HepG2 (cell line): ENCODE results near the gene MAP3K20. TPM values are rescaled to one million over a fixed set of nuclear protein-coding genes. Genes with fewer than 3 reads are reported as not detected.

ENCODE experiments used
- ATAC-seq: fragments of 200-7000 bp; cut with Tn5 transposase; 3 replicates; pipeline ENCODE4 v1.9.1; 2020; ENCODE audit warnings: mild to moderate bottlenecking, moderate library complexity
- BruUV-seq: library from RNA; stranded (reverse); fragments of 400-500 nt; replicated peaks from 2 replicates; lab custom pipeline; 2021; lab: Mats Ljungman, UMichigan
- CTCF ChIA-PET: fragments of 300-600 bp; formaldehyde crosslinking; extraction: SDS; loops from one replicate; lab custom pipeline; 2021; ENCODE audit warnings: low total read pairs, inconsistent platforms, low intra/inter-chr PET ratio; lab: Yijun Ruan, JAX
- POLR2A ChIA-PET: fragments of 350-600 bp; sonication (Branson Sonifier 250); formaldehyde crosslinking; loops from one replicate; lab custom pipeline; 2020; ENCODE audit warnings: antibody characterized with exemption, inconsistent platforms; lab: Yijun Ruan, JAX
- DNase-seq: peaks from one replicate; pipeline ENCODE4 v3.0.0-alpha.2; 2015; ENCODE audit warnings: low spot score
- FAIRE-seq: peaks from 3 replicates; lab custom pipeline; 2011; peaks lifted over from hg19 to GRCh38; lab: Jason Lieb, UNC
- H2AFZ ChIP-seq: one replicate; pipeline ENCODE4 v1.6.1; 2011; ENCODE audit warnings: low read length, inconsistent platforms
- H3K27ac ChIP-seq: fragments of 300-600 bp; 3 replicates; pipeline ENCODE4 v1.8.0; 2011; ENCODE audit warnings: mixed run types, mild to moderate bottlenecking, mixed read lengths, low read length, inconsistent platforms; ENCODE audit not compliant: insufficient read depth; ENCODE audit errors: extremely low read length
- H3K27me3 ChIP-seq, 2 experiments: fragments of 200-600 bp in 1 of 2; 2 replicates in 1 of 2; 3 replicates in 1 of 2; pipeline versions ENCODE4 v1.6.0 to v1.8.0; 2011; ENCODE audit warnings: low read length in 2 of 2, mild to moderate bottlenecking in 2 of 2, moderate library complexity in 2 of 2, inconsistent platforms in 1 of 2; ENCODE audit not compliant: insufficient read depth in 2 of 2, control insufficient read depth in 1 of 2
- H3K36me3 ChIP-seq, 2 experiments: fragments of 200-600 bp in 1 of 2; replicated peaks in 1 of 2; 2 replicates in 1 of 2; 3 replicates in 1 of 2; pipeline versions ENCODE4 v1.5.1 to v1.8.0; 2011; ENCODE audit warnings: low read length in 2 of 2, inconsistent platforms in 1 of 2; ENCODE audit not compliant: insufficient read depth in 2 of 2, control insufficient read depth in 1 of 2
- H3K4me1 ChIP-seq: 2 replicates; pipeline ENCODE4 v1.5.1; 2012; ENCODE audit warnings: low read length, inconsistent platforms; ENCODE audit not compliant: insufficient read depth
- H3K4me2 ChIP-seq: 2 replicates; pipeline ENCODE4 v1.6.0; 2011; ENCODE audit warnings: low read depth, low read length, inconsistent platforms
- H3K4me3 ChIP-seq, 3 experiments: fragments of 200-600 bp in 1 of 3; sonication (generic), shearing (Covaris generic) in 1 of 3; replicated peaks in 1 of 3; 2 replicates each; pipeline ENCODE4 v1.5.1; 2011 to 2016; ENCODE audit warnings: low read length in 3 of 3, inconsistent platforms in 2 of 3, low read depth in 2 of 3, mild to moderate bottlenecking in 2 of 3, control low read depth in 1 of 3, mixed read lengths in 1 of 3; ENCODE audit not compliant: insufficient read depth in 1 of 3
- H3K79me2 ChIP-seq: one replicate; pipeline ENCODE4 v1.6.1; 2011; ENCODE audit warnings: low read length, inconsistent platforms; ENCODE audit not compliant: insufficient read depth
- H3K9ac ChIP-seq: 2 replicates; pipeline ENCODE4 v1.6.0; 2011; ENCODE audit warnings: mild to moderate bottlenecking, low read depth, low read length, inconsistent platforms; ENCODE audit not compliant: insufficient read depth
- H3K9me3 ChIP-seq: 2 replicates; pipeline ENCODE4 v1.5.1; 2012; ENCODE audit warnings: mild to moderate bottlenecking, low read length
- H4K20me1 ChIP-seq: 2 replicates; pipeline ENCODE4 v1.6.0; 2011; ENCODE audit warnings: inconsistent platforms, mild to moderate bottlenecking, low read length, moderate library complexity; ENCODE audit not compliant: insufficient read depth
- CEBPB ChIP-seq: IDR thresholded peaks from 2 replicates; pipeline ENCODE4 v1.6.1; 2011; ENCODE audit warnings: low read depth, low read length, improper control_type of control experiment, borderline replicate concordance
- FOXM1 ChIP-seq: sonication (generic); formaldehyde crosslinking; IDR thresholded peaks from 2 replicates; pipeline ENCODE4 v1.5.0; 2020; ENCODE audit warnings: missing genetic modification reagents
- PRMT3 ChIP-seq: sonication (generic); formaldehyde crosslinking; IDR thresholded peaks from 2 replicates; pipeline ENCODE4 v1.8.1; 2022; ENCODE audit warnings: low read depth, mild to moderate bottlenecking, moderate library complexity, missing genetic modification reagents, borderline replicate concordance
- RBM22 ChIP-seq: fragments of 200-400 bp; formaldehyde crosslinking; optimal IDR thresholded peaks from 2 replicates; pipeline ENCODE3; 2017; ENCODE audit warnings: mild to moderate bottlenecking, low read length, moderate library complexity
- ZFX ChIP-seq: sonication (generic); formaldehyde crosslinking; IDR thresholded peaks from 2 replicates; pipeline ENCODE4 v1.4.0; 2020; ENCODE audit warnings: mild to moderate bottlenecking, low read depth, missing genetic modification reagents, moderate library complexity
- ZMYM4 ChIP-seq: sonication (generic); formaldehyde crosslinking; IDR thresholded peaks from 2 replicates; pipeline ENCODE4 v1.8.1; 2023; ENCODE audit warnings: mild to moderate bottlenecking, missing genetic modification reagents
- ZNF180 ChIP-seq: sonication (generic); formaldehyde crosslinking; IDR thresholded peaks from 2 replicates; pipeline ENCODE4 v1.4.0; 2020; ENCODE audit warnings: low read depth, missing genetic modification reagents, borderline replicate concordance
- ZNF232 ChIP-seq: sonication (generic); formaldehyde crosslinking; IDR thresholded peaks from 2 replicates; pipeline ENCODE4 v1.4.0; 2020; ENCODE audit warnings: missing genetic modification reagents, borderline replicate concordance
- ZNF790 ChIP-seq: sonication (generic); formaldehyde crosslinking; IDR thresholded peaks from 2 replicates; pipeline ENCODE4 v1.8.0; 2022; ENCODE audit warnings: missing genetic modification reagents, mild to moderate bottlenecking, borderline replicate concordance
- ZNF891 ChIP-seq: sonication (generic); formaldehyde crosslinking; IDR thresholded peaks from 2 replicates; pipeline ENCODE4 v1.5.0; 2020; ENCODE audit warnings: mild to moderate bottlenecking, missing genetic modification reagents
- WGBS: methylation state at CpG from one replicate; pipeline ENCODE4 v1.1.6; 2017; ENCODE audit warnings: low lambda C conversion rate; 5-methylcytosine and 5-hydroxymethylcytosine counted together
- in situ Hi-C: cut with HindIII; loops from 2 replicates; pipeline ENCODE4 v1.10.0; 2017; ENCODE audit warnings: low pct_unique_long_range_greater_than_20kb; ENCODE audit not compliant: extremely low pct_ligation_motif_present
- intact Hi-C: fragments of 100-400 bp; cut with micrococcal nuclease; formaldehyde crosslinking; loops from one replicate; pipeline ENCODE4 v1.10.0; 2022; ENCODE audit not compliant: unreplicated experiment
- polyA plus RNA-seq, 8 experiments: library from polyadenylated mRNA; depleted of rRNA in 3 of 8; stranded (reverse) in 7 of 8; unstranded in 1 of 8; fragments of >200 nt; fragmentation: Illumina TruSeq in 4 of 8; extraction: Trizol in 4 of 8; gene quantifications; 2 replicates each; pipeline versions ENCODE4 v1.2.1 to v1.2.3, GENCODE V29; 2011 to 2016; ENCODE audit warnings: low read depth in 4 of 8, missing spikeins in 1 of 8, mixed read lengths in 1 of 8; ENCODE audit not compliant: insufficient read depth in 1 of 8
- total RNA-seq, 5 experiments: library from RNA; depleted of rRNA; stranded (reverse); fragments of >200 nt; fragmentation: Illumina TruSeq; extraction: Trizol; gene quantifications; 2 replicates each; pipeline ENCODE4 v1.2.3, GENCODE V29; 2016; ENCODE audit warnings: low read depth in 1 of 5
- TF ChIP-seq, protein P1 (sequence below): sonication (generic); formaldehyde crosslinking; IDR thresholded peaks from 2 replicates; pipeline ENCODE4 v1.5.1; 2020; ENCODE audit warnings: mild to moderate bottlenecking, missing genetic modification reagents, moderate library complexity

The MAP3K20 gene
- total and polyA plus RNA-seq, 2 of the 13 experiments (the other 11 are each of a cell fraction or from before 2014, with no cell fraction given), result 5.2 to 13.5 TPM

DNA sequence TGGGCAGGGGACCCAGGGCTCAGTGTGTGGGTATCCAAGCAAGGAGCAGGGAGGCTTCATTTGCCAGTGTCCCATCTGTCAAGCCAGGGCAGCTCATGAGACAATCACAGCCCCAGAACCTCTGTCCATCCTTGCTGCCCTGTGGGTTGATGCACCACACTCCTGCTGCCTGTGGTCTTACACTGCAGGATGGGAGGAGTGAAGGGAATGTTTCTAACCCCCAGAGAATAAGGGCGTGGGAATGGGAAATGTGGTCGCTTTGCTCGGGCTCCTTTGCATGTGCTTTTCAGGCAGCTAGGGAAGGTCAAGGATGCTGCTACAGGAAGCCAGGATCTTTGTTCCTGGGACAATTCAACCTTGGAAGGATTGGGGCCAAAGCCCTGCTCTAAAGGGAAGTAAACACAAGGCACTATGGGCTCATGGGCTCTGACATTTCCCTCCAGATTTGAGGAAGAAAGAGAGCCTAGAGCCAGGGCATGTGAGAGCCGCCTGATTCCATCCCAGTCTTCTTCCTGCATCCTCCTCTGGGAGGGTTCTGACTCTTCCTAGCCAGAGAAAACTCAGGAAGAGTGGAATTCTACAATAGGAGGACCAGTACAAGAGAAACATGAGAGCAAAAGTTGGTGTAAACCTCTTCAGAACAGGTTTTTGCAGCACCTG is 18.8 kb upstream of the MAP3K20 start:
- Histone ChIP-seq H3K36me3 (no peaks in the 10 kb centered on the region), H3K9ac (no peak overlapping the region), H3K4me1 (peaks cover 58% of the 10 kb centered on the region), H3K27ac (no peak overlapping the region), H3K79me2 (no peaks in the 10 kb centered on the region), H3K4me3 (no peak overlapping the region), H3K27me3 (no peaks in the 10 kb centered on the region), H2AFZ (no peak overlapping the region)
- intact Hi-C loops (no loop called here), in situ Hi-C loops (no loop called here)
- ATAC-seq, result no peak
- BruUV-seq, result no TSS peak
- no peak for DNase-seq
- 64% methylated on average over 4 of the region's 4 CpGs for WGBS
- TF ChIP-seq ZNF891 (no peak), ZNF180 (CRISPR knock-in tag) (no peak), ZMYM4 (CRISPR knock-in tag) (no peak), ZNF790 (CRISPR knock-in tag) (no peak), RBM22 (no peak), ZNF232 (CRISPR knock-in tag) (no peak), CEBPB (no peak), ZFX (CRISPR knock-in tag) (no peak), FOXM1 (CRISPR knock-in tag) (no peak), PRMT3 (CRISPR knock-in tag) (no peak)
- TF ChIP-seq, protein P1, sequence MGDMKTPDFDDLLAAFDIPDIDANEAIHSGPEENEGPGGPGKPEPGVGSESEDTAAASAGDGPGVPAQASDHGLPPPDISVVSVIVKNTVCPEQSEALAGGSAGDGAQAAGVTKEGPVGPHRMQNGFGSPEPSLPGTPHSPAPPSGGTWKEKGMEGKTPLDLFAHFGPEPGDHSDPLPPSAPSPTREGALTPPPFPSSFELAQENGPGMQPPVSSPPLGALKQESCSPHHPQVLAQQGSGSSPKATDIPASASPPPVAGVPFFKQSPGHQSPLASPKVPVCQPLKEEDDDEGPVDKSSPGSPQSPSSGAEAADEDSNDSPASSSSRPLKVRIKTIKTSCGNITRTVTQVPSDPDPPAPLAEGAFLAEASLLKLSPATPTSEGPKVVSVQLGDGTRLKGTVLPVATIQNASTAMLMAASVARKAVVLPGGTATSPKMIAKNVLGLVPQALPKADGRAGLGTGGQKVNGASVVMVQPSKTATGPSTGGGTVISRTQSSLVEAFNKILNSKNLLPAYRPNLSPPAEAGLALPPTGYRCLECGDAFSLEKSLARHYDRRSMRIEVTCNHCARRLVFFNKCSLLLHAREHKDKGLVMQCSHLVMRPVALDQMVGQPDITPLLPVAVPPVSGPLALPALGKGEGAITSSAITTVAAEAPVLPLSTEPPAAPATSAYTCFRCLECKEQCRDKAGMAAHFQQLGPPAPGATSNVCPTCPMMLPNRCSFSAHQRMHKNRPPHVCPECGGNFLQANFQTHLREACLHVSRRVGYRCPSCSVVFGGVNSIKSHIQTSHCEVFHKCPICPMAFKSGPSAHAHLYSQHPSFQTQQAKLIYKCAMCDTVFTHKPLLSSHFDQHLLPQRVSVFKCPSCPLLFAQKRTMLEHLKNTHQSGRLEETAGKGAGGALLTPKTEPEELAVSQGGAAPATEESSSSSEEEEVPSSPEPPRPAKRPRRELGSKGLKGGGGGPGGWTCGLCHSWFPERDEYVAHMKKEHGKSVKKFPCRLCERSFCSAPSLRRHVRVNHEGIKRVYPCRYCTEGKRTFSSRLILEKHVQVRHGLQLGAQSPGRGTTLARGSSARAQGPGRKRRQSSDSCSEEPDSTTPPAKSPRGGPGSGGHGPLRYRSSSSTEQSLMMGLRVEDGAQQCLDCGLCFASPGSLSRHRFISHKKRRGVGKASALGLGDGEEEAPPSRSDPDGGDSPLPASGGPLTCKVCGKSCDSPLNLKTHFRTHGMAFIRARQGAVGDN, result no peak
- TF ChIP-seq, all 625 proteins: peak for 0
- no peak for FAIRE-seq
- no peaks in the 10 kb centered on the region for H3K9me3 ChIP-seq
- H4K20me1 ChIP-seq, result no peaks in the 10 kb centered on the region
- POLR2A ChIA-PET, result no interaction called here
- CTCF ChIA-PET, result no interaction called here
- no peak overlapping the region for H3K4me2 ChIP-seq
